ENCODE results near the gene SURF1.

The SURF1 gene

GRCh38 chr9:133370685-133371084, 14.4 kb upstream of the SURF1 start:
- Histone ChIP-seq H3K27me3 (replicated peaks; ENCODE audit: control insufficient read depth, insufficient read depth, low read length) (no peaks in the 10 kb centered on the region), H3K36me3 (ENCODE audit: control insufficient read depth, insufficient read depth, low read length) (peaks cover 46% of the 10 kb centered on the region), H3K4me3 (replicated peaks; ENCODE audit: low read depth, low read length) (no peak overlapping the region)
- no peak for TF ChIP-seq CTCF (IDR thresholded peaks at IDR 0.05; ENCODE audit: insufficient read depth, low read length, poor library complexity, severe bottlenecking)
- no peak for DNase-seq (ENCODE audit: extremely low read depth, insufficient read length)

GRCh38 chr9:133369933-133370332, 13.6 kb upstream of the SURF1 start:
- H3K36me3 ChIP-seq (ENCODE audit: control insufficient read depth, insufficient read depth, low read length), result peaks cover 49% of the 10 kb centered on the region
- DNase-seq (ENCODE audit: extremely low read depth, insufficient read length), result no peak
- H3K4me3 ChIP-seq (replicated peaks; ENCODE audit: low read depth, low read length), result no peak overlapping the region
- no peaks in the 10 kb centered on the region for H3K27me3 ChIP-seq (replicated peaks; ENCODE audit: control insufficient read depth, insufficient read depth, low read length)
- no peak for TF ChIP-seq CTCF (IDR thresholded peaks at IDR 0.05; ENCODE audit: insufficient read depth, low read length, poor library complexity, severe bottlenecking)

GRCh38 chr9:133369422-133369821, 13.1 kb upstream of the SURF1 start:
- Histone ChIP-seq H3K4me3 (replicated peaks; ENCODE audit: low read depth, low read length) (no peak overlapping the region), H3K36me3 (ENCODE audit: control insufficient read depth, insufficient read depth, low read length) (peaks cover 52% of the 10 kb centered on the region), H3K27me3 (replicated peaks; ENCODE audit: control insufficient read depth, insufficient read depth, low read length) (no peaks in the 10 kb centered on the region)
- DNase-seq (ENCODE audit: extremely low read depth, insufficient read length), result no peak
- no peak for TF ChIP-seq CTCF (IDR thresholded peaks at IDR 0.05; ENCODE audit: insufficient read depth, low read length, poor library complexity, severe bottlenecking)

GRCh38 chr9:133368249-133368881, 12.1 kb upstream of the SURF1 start:
- no peak for DNase-seq (ENCODE audit: extremely low read depth, insufficient read length)
- no peak overlapping the region for H3K4me3 ChIP-seq (replicated peaks; ENCODE audit: low read depth, low read length)
- H3K36me3 ChIP-seq (ENCODE audit: control insufficient read depth, insufficient read depth, low read length), result peaks cover 58% of the 10 kb centered on the region
- no peaks in the 10 kb centered on the region for H3K27me3 ChIP-seq (replicated peaks; ENCODE audit: control insufficient read depth, insufficient read depth, low read length)
- TF ChIP-seq CTCF (IDR thresholded peaks at IDR 0.05; ENCODE audit: insufficient read depth, low read length, poor library complexity, severe bottlenecking), result no peak

GRCh38 chr9:133367778-133368177, 11.5 kb upstream of the SURF1 start:
- peaks cover 61% of the 10 kb centered on the region for H3K36me3 ChIP-seq (ENCODE audit: control insufficient read depth, insufficient read depth, low read length)
- H3K27me3 ChIP-seq (replicated peaks; ENCODE audit: control insufficient read depth, insufficient read depth, low read length), result no peaks in the 10 kb centered on the region
- no peak overlapping the region for H3K4me3 ChIP-seq (replicated peaks; ENCODE audit: low read depth, low read length)
- no peak for DNase-seq (ENCODE audit: extremely low read depth, insufficient read length)
- TF ChIP-seq CTCF (IDR thresholded peaks at IDR 0.05; ENCODE audit: insufficient read depth, low read length, poor library complexity, severe bottlenecking), result no peak

GRCh38 chr9:133367221-133367620, 10.9 kb upstream of the SURF1 start:
- peaks cover 61% of the 10 kb centered on the region for H3K36me3 ChIP-seq (ENCODE audit: control insufficient read depth, insufficient read depth, low read length)
- no peaks in the 10 kb centered on the region for H3K27me3 ChIP-seq (replicated peaks; ENCODE audit: control insufficient read depth, insufficient read depth, low read length)
- TF ChIP-seq CTCF (IDR thresholded peaks at IDR 0.05; ENCODE audit: insufficient read depth, low read length, poor library complexity, severe bottlenecking), result no peak
- DNase-seq (ENCODE audit: extremely low read depth, insufficient read length), result no peak
- H3K4me3 ChIP-seq (replicated peaks; ENCODE audit: low read depth, low read length), result no peak overlapping the region

Data from GM06990 (cell line).